A673 (cell line): ENCODE measurements around the gene NLRP1. TPM values are rescaled to one million over a fixed set of nuclear protein-coding genes. Genes with fewer than 3 reads are reported as not detected.

ENCODE experiments used
- BruUV-seq: library from RNA; stranded (reverse); fragments of 400-500 nt; replicated peaks from 2 replicates; lab custom pipeline; 2021; lab: Mats Ljungman, UMichigan
- CTCF ChIA-PET: fragments of 300-600 bp; sonication (Branson Sonifier 250); formaldehyde crosslinking; loops from one replicate; lab custom pipeline; 2022; ENCODE audit warnings: antibody characterized with exemption; lab: Charles Lee
- POLR2A ChIA-PET: fragments of 300-600 bp; sonication (Branson Sonifier 250); formaldehyde crosslinking; loops from one replicate; lab custom pipeline; 2022; ENCODE audit warnings: antibody characterized with exemption; ENCODE audit not compliant: low non-redundant PET; lab: Charles Lee
- DNase-seq: peaks from one replicate; pipeline ENCODE4 v3.0.0-alpha.2; 2015; ENCODE audit warnings: low spot score
- H3K27ac ChIP-seq: fragments of 200-600 bp; sonication (generic); 2 replicates; pipeline ENCODE4 v1.5.1; 2016; ENCODE audit warnings: mixed run types, low read depth, mild to moderate bottlenecking, mixed read lengths, antibody characterized with exemption, low read length; ENCODE audit not compliant: poor library complexity, severe bottlenecking
- H3K27me3 ChIP-seq: fragments of 200-600 bp; sonication (generic); replicated peaks from 2 replicates; pipeline ENCODE4 v1.6.1; 2017; ENCODE audit warnings: mixed run types, low read depth, mild to moderate bottlenecking, mixed read lengths, antibody characterized with exemption, low read length; ENCODE audit not compliant: insufficient read depth, poor library complexity
- H3K36me3 ChIP-seq: fragments of 200-600 bp; sonication (generic); 2 replicates; pipeline ENCODE4 v1.6.1; 2016; ENCODE audit warnings: mixed run types, mild to moderate bottlenecking, mixed read lengths, antibody characterized with exemption, low read length; ENCODE audit not compliant: insufficient read depth, poor library complexity, severe bottlenecking
- H3K4me1 ChIP-seq: fragments of 200-600 bp; sonication (generic); 2 replicates; pipeline ENCODE4 v1.6.1; 2017; ENCODE audit warnings: mixed run types, mild to moderate bottlenecking, mixed read lengths, antibody characterized with exemption, low read length; ENCODE audit not compliant: insufficient read depth, poor library complexity, severe bottlenecking
- H3K4me3 ChIP-seq: fragments of 200-600 bp; sonication (generic); 2 replicates; pipeline ENCODE4 v1.5.1; 2016; ENCODE audit warnings: low read depth, mixed run types, mild to moderate bottlenecking, mixed read lengths, low read length; ENCODE audit not compliant: poor library complexity, severe bottlenecking
- H3K9me3 ChIP-seq: fragments of 200-600 bp; sonication (generic); 2 replicates; pipeline ENCODE4 v1.6.1; 2016; ENCODE audit warnings: mixed run types, low read depth, mild to moderate bottlenecking, mixed read lengths, antibody characterized with exemption, low read length; ENCODE audit not compliant: poor library complexity, severe bottlenecking
- EZH2 ChIP-seq: fragments of 200-600 bp; sonication (generic); IDR thresholded peaks from 2 replicates; pipeline ENCODE4 v1.6.1; 2017; ENCODE audit warnings: borderline replicate concordance, low read depth, mild to moderate bottlenecking, mixed read lengths, antibody characterized with exemption, low read length; ENCODE audit not compliant: poor library complexity, severe bottlenecking
- intact Hi-C: fragments of 100-400 bp; cut with micrococcal nuclease; formaldehyde crosslinking; loops from one replicate; pipeline ENCODE4 v1.10.0; 2022; ENCODE audit not compliant: unreplicated experiment
- total RNA-seq: library from RNA; stranded (reverse); gene quantifications from 2 replicates; pipeline ENCODE4 v1.2.3, GENCODE V29; 2021
- TF ChIP-seq, protein P1 (sequence below): fragments of 300-800, 200-600 bp; sonication (generic); conservative IDR thresholded peaks from 2 replicates; pipeline ENCODE4 v1.5.1; 2017; ENCODE audit warnings: low read depth, mild to moderate bottlenecking, antibody characterized with exemption, low read length, moderate library complexity, mixed read lengths

The NLRP1 gene
- total RNA-seq, 1 experiment from 2014 or later, result 5.2 TPM

GRCh38 chr17:5600041-5600440 is 15.7 kb upstream of the NLRP1 start:
- H3K27me3 ChIP-seq, result peaks cover 60% of the 10 kb centered on the region
- CTCF ChIA-PET, result no interaction called here
- POLR2A ChIA-PET, result no interaction called here
- TF ChIP-seq EZH2, result no peak
- TF ChIP-seq, protein P1, sequence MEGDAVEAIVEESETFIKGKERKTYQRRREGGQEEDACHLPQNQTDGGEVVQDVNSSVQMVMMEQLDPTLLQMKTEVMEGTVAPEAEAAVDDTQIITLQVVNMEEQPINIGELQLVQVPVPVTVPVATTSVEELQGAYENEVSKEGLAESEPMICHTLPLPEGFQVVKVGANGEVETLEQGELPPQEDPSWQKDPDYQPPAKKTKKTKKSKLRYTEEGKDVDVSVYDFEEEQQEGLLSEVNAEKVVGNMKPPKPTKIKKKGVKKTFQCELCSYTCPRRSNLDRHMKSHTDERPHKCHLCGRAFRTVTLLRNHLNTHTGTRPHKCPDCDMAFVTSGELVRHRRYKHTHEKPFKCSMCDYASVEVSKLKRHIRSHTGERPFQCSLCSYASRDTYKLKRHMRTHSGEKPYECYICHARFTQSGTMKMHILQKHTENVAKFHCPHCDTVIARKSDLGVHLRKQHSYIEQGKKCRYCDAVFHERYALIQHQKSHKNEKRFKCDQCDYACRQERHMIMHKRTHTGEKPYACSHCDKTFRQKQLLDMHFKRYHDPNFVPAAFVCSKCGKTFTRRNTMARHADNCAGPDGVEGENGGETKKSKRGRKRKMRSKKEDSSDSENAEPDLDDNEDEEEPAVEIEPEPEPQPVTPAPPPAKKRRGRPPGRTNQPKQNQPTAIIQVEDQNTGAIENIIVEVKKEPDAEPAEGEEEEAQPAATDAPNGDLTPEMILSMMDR, result no peak
- H3K4me1 ChIP-seq, result no peaks in the 10 kb centered on the region
- H3K9me3 ChIP-seq, result no peaks in the 10 kb centered on the region
- no peak overlapping the region for H3K27ac ChIP-seq
- H3K36me3 ChIP-seq, result no peaks in the 10 kb centered on the region
- no peak overlapping the region for H3K4me3 ChIP-seq
- intact Hi-C loops, result no loop called here
- no TSS peak for BruUV-seq
- no peak for DNase-seq

- H3K4me3 ChIP-seq, result no peak overlapping the region
- no peaks in the 10 kb centered on the region for H3K36me3 ChIP-seq
- H3K9me3 ChIP-seq, result no peaks in the 10 kb centered on the region
- no peaks in the 10 kb centered on the region for H3K4me1 ChIP-seq
- TF ChIP-seq EZH2, result no peak
- TF ChIP-seq, protein P1, result no peak
- H3K27ac ChIP-seq, result no peak overlapping the region
- peaks cover 67% of the 10 kb centered on the region for H3K27me3 ChIP-seq
- ChIA-PET POLR2A (no interaction called here), CTCF (no interaction called here)
- peak; percentile 57 for DNase-seq
- no TSS peak for BruUV-seq
- intact Hi-C loops, result no loop called here
Measured at GRCh38 chr17:5598457-5598856, 14.1 kb upstream of the NLRP1 start.

- Histone ChIP-seq H3K27ac (no peak overlapping the region), H3K36me3 (no peaks in the 10 kb centered on the region), H3K4me1 (no peaks in the 10 kb centered on the region), H3K4me3 (no peak overlapping the region), H3K9me3 (no peaks in the 10 kb centered on the region), H3K27me3 (peaks cover 66% of the 10 kb centered on the region)
- POLR2A ChIA-PET, result interaction anchor here (0.6 kb wide), 1 partner anchor 111 kb away, joined by 4 read pairs; the partner anchor contains the start of gene DERL2
- TF ChIP-seq, protein P1, result no peak
- TF ChIP-seq EZH2, result no peak
- DNase-seq, result no peak
- intact Hi-C loops, result no loop called here
- no TSS peak for BruUV-seq
- CTCF ChIA-PET, result no interaction called here
Measured at GRCh38 chr17:5596421-5596820, 12.1 kb upstream of the NLRP1 start.
